ENCODE measurements around the gene TMEM269. TPM values are rescaled to one million over a fixed set of nuclear protein-coding genes. Genes with fewer than 3 reads are reported as not detected.

TMEM269 gene
- total RNA-seq, 4 donors from 2014 or later: 0.11 to 0.17 (median 0.16) TPM; not detected in 1

DNA sequence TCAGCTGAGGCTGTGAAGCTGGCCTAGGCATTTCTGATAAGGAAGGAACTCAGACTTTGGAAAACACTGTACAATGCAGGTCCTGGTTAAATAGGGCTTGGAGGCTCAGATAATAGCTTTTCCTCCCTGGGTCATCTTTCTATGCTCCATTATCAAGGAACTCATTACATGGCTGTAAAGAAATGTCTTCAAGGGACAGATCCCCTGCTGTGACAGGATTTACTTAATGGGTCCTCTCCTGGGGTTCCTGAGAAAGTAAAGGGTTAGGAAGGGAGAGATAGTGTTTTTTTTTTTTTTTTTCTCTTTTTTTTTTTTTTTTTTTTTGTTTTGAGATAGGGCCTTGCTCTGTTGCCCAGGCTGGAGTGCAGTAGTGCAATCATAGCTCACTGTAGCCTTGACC is 46.5 kb downstream of the TMEM269 start:
- Histone ChIP-seq H3K27me3 (no peaks in the 10 kb centered on the region), H3K4me1 (no peaks in the 10 kb centered on the region), H3K9me3 (no peaks in the 10 kb centered on the region), H3K4me3 (no peak overlapping the region), H3K36me3 (peaks cover 18% of the 10 kb centered on the region), H3K27ac (no peak overlapping the region)
- TF ChIP-seq POLR2A (IDR thresholded peaks at IDR 0.05): no peak
- no peak for TF ChIP-seq EP300 (IDR thresholded peaks at IDR 0.05)
- TF ChIP-seq POLR2AphosphoS5 (IDR thresholded peaks at IDR 0.05): no peak
- TF ChIP-seq, protein P1, sequence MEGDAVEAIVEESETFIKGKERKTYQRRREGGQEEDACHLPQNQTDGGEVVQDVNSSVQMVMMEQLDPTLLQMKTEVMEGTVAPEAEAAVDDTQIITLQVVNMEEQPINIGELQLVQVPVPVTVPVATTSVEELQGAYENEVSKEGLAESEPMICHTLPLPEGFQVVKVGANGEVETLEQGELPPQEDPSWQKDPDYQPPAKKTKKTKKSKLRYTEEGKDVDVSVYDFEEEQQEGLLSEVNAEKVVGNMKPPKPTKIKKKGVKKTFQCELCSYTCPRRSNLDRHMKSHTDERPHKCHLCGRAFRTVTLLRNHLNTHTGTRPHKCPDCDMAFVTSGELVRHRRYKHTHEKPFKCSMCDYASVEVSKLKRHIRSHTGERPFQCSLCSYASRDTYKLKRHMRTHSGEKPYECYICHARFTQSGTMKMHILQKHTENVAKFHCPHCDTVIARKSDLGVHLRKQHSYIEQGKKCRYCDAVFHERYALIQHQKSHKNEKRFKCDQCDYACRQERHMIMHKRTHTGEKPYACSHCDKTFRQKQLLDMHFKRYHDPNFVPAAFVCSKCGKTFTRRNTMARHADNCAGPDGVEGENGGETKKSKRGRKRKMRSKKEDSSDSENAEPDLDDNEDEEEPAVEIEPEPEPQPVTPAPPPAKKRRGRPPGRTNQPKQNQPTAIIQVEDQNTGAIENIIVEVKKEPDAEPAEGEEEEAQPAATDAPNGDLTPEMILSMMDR (IDR thresholded peaks at IDR 0.05): no peak
- DNase-seq (ENCODE audit: low spot score in 2 of 2): no peak

- Histone ChIP-seq H3K27me3 (no peaks in the 10 kb centered on the region), H3K4me1 (no peaks in the 10 kb centered on the region), H3K4me3 (no peak overlapping the region), H3K36me3 (peaks cover 18% of the 10 kb centered on the region), H3K27ac (no peak overlapping the region), H3K9me3 (no peaks in the 10 kb centered on the region)
- no peak for TF ChIP-seq EP300 (IDR thresholded peaks at IDR 0.05)
- no peak for TF ChIP-seq POLR2AphosphoS5 (IDR thresholded peaks at IDR 0.05)
- TF ChIP-seq, protein P1 (IDR thresholded peaks at IDR 0.05): no peak
- no peak for TF ChIP-seq POLR2A (IDR thresholded peaks at IDR 0.05)
- no peak for DNase-seq (ENCODE audit: low spot score in 2 of 2)
- 98% methylated on average over 3 of the region's 3 CpGs for WGBS
Observed at GRCh38 chr1:42832641-42833240, 48.0 kb downstream of the TMEM269 start.

DNA sequence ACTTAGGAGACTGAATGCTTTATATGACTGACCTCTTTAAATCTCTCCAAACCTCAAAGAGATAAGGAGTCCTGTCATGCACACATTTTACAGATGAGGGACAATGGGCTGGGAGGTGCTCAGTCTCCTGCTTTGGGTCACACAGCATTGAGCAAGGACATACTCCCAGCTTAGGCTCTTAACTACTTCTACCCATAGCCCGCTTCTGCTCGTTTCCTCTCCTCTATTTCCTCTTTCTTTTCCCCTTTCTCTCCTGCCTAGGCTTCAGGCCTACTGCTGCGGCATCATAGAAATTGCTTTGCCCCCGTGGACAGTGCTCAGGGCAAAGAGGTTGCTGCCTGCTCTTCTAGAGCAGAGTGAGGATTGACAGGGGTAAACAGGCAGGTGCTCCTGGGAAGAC is 49.2 kb downstream of the TMEM269 start:
- H3K9me3 ChIP-seq: no peaks in the 10 kb centered on the region
- H3K4me3 ChIP-seq: no peak overlapping the region
- no peaks in the 10 kb centered on the region for H3K27me3 ChIP-seq
- WGBS: 92% methylated on average over 4 of the region's 4 CpGs
- TF ChIP-seq POLR2AphosphoS5 (IDR thresholded peaks at IDR 0.05) (no peak), EP300 (IDR thresholded peaks at IDR 0.05) (no peak), POLR2A (IDR thresholded peaks at IDR 0.05) (no peak)
- DNase-seq (ENCODE audit: low spot score in 2 of 2): no peak
- no peaks in the 10 kb centered on the region for H3K4me1 ChIP-seq
- no peak overlapping the region for H3K27ac ChIP-seq
- H3K36me3 ChIP-seq: peaks cover 27% of the 10 kb centered on the region

GRCh38 chr1:42834803-42835202 is 50.0 kb downstream of the TMEM269 start:
- no peak for DNase-seq (ENCODE audit: low spot score in 2 of 2)
- 89% methylated on average over 5 of the region's 5 CpGs for WGBS
- TF ChIP-seq POLR2A (IDR thresholded peaks at IDR 0.05) (no peak), POLR2AphosphoS5 (IDR thresholded peaks at IDR 0.05) (no peak)
- TF ChIP-seq, protein P1 (IDR thresholded peaks at IDR 0.05): no peak
- no peaks in the 10 kb centered on the region for H3K27me3 ChIP-seq
- H3K4me3 ChIP-seq: no peak overlapping the region
- peaks cover 24% of the 10 kb centered on the region for H3K36me3 ChIP-seq
- no peak overlapping the region for H3K27ac ChIP-seq
- no peaks in the 10 kb centered on the region for H3K4me1 ChIP-seq
- H3K9me3 ChIP-seq: no peaks in the 10 kb centered on the region

- no peaks in the 10 kb centered on the region for H3K4me1 ChIP-seq
- no peaks in the 10 kb centered on the region for H3K27me3 ChIP-seq
- H3K9me3 ChIP-seq: no peaks in the 10 kb centered on the region
- TF ChIP-seq, protein P1 (IDR thresholded peaks at IDR 0.05): no peak
- TF ChIP-seq POLR2A (IDR thresholded peaks at IDR 0.05) (no peak), POLR2AphosphoS5 (IDR thresholded peaks at IDR 0.05) (no peak), EP300 (IDR thresholded peaks at IDR 0.05) (no peak)
- 97% methylated on average over 2 of the region's 2 CpGs for WGBS
- peaks cover 18% of the 10 kb centered on the region for H3K36me3 ChIP-seq
- DNase-seq (ENCODE audit: low spot score in 2 of 2): no peak
- H3K27ac ChIP-seq: no peak overlapping the region
- no peak overlapping the region for H3K4me3 ChIP-seq
Observed at GRCh38 chr1:42835422-42835821, 50.6 kb downstream of the TMEM269 start.

DNA sequence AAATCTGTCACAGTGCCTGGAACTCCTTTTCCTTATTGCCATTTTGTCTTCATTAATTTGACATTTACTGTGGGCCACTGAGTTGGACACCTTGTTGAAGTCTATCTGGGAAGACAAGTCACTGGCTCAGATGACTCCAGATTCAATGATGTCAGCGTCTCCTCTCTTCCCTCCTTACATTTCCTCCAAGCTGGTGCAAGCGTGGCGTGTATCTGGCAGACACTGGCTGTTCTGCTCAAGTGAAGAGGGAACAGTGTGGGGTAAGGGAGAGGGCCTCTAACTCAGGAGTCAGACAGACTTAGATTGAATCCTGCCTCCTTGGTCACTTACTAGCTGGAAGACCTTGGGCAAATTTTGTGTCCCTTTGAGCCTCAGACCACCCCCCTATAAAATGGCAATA is 52.9 kb downstream of the TMEM269 start:
- 54% methylated on average over 3 of the region's 3 CpGs for WGBS
- H3K27ac ChIP-seq: no peak overlapping the region
- H3K4me3 ChIP-seq: no peak overlapping the region
- peaks cover 22% of the 10 kb centered on the region for H3K36me3 ChIP-seq
- H3K9me3 ChIP-seq: no peaks in the 10 kb centered on the region
- TF ChIP-seq EP300 (IDR thresholded peaks at IDR 0.05): no peak
- no peak for TF ChIP-seq POLR2AphosphoS5 (IDR thresholded peaks at IDR 0.05)
- TF ChIP-seq POLR2A (IDR thresholded peaks at IDR 0.05): no peak
- TF ChIP-seq, protein P1 (IDR thresholded peaks at IDR 0.05): no peak
- H3K4me1 ChIP-seq: no peaks in the 10 kb centered on the region
- H3K27me3 ChIP-seq: no peaks in the 10 kb centered on the region
- DNase-seq (ENCODE audit: low spot score in 2 of 2): no peak
